ENCODE results near the gene ARL8A.
A peak's percentile ranks its signal among the peaks of the same experiment; 100 is the strongest.

Gene ARL8A

GRCh38 chr1:202165942-202166843, 21.7 kb upstream of the ARL8A start:
- DNase-seq (ENCODE audit: low spot score), result no peak
- in situ Hi-C loops (cut with MboI; ENCODE audit: low pct_unique_long_range_greater_than_20kb, low sequenced_read_pairs, unreplicated experiment), result no loop called here
- TF ChIP-seq CTCF (IDR thresholded peaks at IDR 0.05; ENCODE audit: extremely low read depth, insufficient read depth, missing control alignments), result no peak

GRCh38 chr1:202165267-202165941, 20.9 kb upstream of the ARL8A start:
- in situ Hi-C loops (cut with MboI; ENCODE audit: low pct_unique_long_range_greater_than_20kb, low sequenced_read_pairs, unreplicated experiment), result no loop called here
- DNase-seq (ENCODE audit: low spot score), result no peak
- TF ChIP-seq CTCF (IDR thresholded peaks at IDR 0.05; ENCODE audit: extremely low read depth, insufficient read depth, missing control alignments), result no peak

- in situ Hi-C loops (cut with MboI; ENCODE audit: low pct_unique_long_range_greater_than_20kb, low sequenced_read_pairs, unreplicated experiment), result no loop called here
- no peak for TF ChIP-seq CTCF (IDR thresholded peaks at IDR 0.05; ENCODE audit: extremely low read depth, insufficient read depth, missing control alignments)
- peak; percentile 87 for DNase-seq (ENCODE audit: low spot score)
These were observed 19.9 kb upstream of the ARL8A start for GRCh38 chr1:202164271-202165037.

GRCh38 chr1:202163281-202164270, 19.0 kb upstream of the ARL8A start:
- TF ChIP-seq CTCF (IDR thresholded peaks at IDR 0.05; ENCODE audit: extremely low read depth, insufficient read depth, missing control alignments), result no peak
- DNase-seq (ENCODE audit: low spot score), result no peak
- in situ Hi-C loops (cut with MboI; ENCODE audit: low pct_unique_long_range_greater_than_20kb, low sequenced_read_pairs, unreplicated experiment), result no loop called here

- in situ Hi-C loops (cut with MboI; ENCODE audit: low pct_unique_long_range_greater_than_20kb, low sequenced_read_pairs, unreplicated experiment), result no loop called here
- no peak for DNase-seq (ENCODE audit: low spot score)
- TF ChIP-seq CTCF (IDR thresholded peaks at IDR 0.05; ENCODE audit: extremely low read depth, insufficient read depth, missing control alignments), result no peak
These were observed 18.1 kb upstream of the ARL8A start for GRCh38 chr1:202162418-202163280.
